HUDEP-2 (cell line): ENCODE data around the gene BCL6B.
"Not testable (repeated sequence)": the region's sequence is repeated elsewhere in the genome, so short reads cannot be mapped to it uniquely, and the experiment has no call there.

Experiments
- DNase-seq, 76 experiments: peaks; one replicate each; lab custom pipeline; 2025; ENCODE audit not compliant: unreplicated experiment in 76 of 76; lab: John Stamatoyannopoulos, UW

Gene BCL6B

GRCh38 chr17:7046725-7047397 is 24.0 kb downstream of the BCL6B start:
- DNase-seq = peak in 23 of 76 experiments; percentile 1 to 58 (median 18)

GRCh38 chr17:7047566-7047965 is 24.7 kb downstream of the BCL6B start:
- no peak for DNase-seq

- DNase-seq = no peak
These were observed 26.1 kb downstream of the BCL6B start for GRCh38 chr17:7048968-7049367.

- DNase-seq = not testable (repeated sequence)
These were observed 27.7 kb downstream of the BCL6B start for GRCh38 chr17:7050583-7050982.

- DNase-seq = no peak
These were observed 33.5 kb downstream of the BCL6B start for GRCh38 chr17:7056386-7056785.

- DNase-seq = no peak
These were observed 36.1 kb downstream of the BCL6B start for GRCh38 chr17:7058831-7059447.

GRCh38 chr17:7060165-7060891 is 37.5 kb downstream of the BCL6B start:
- no peak for DNase-seq

GRCh38 chr17:7063518-7064094 is 40.8 kb downstream of the BCL6B start:
- no peak for DNase-seq

GRCh38 chr17:7064261-7064660 is 41.4 kb downstream of the BCL6B start:
- DNase-seq = no peak

GRCh38 chr17:7067198-7067597 is 44.3 kb downstream of the BCL6B start:
- DNase-seq = no peak

GRCh38 chr17:7068268-7068667 is 45.4 kb downstream of the BCL6B start:
- no peak for DNase-seq

- DNase-seq = no peak
These were observed 47.9 kb downstream of the BCL6B start for GRCh38 chr17:7070712-7071111.

- DNase-seq = no peak
These were observed 49.6 kb downstream of the BCL6B start for GRCh38 chr17:7072406-7072805.

- DNase-seq = no peak
These were observed 52.1 kb downstream of the BCL6B start for GRCh38 chr17:7074931-7075330.

- no peak for DNase-seq
These were observed 55.2 kb downstream of the BCL6B start for GRCh38 chr17:7077911-7078546.

GRCh38 chr17:7078711-7079110 is 55.9 kb downstream of the BCL6B start:
- no peak for DNase-seq
